T follicular helper cell (primary cell): ENCODE results near the gene TSHZ3.

Experiments
- DNase-seq: peaks from one replicate; pipeline ENCODE4 v3.0.0-alpha.2; 2020; ENCODE audit warnings: low read depth

Gene TSHZ3

GRCh38 chr19:31353833-31354232, 4.6 kb upstream of the TSHZ3 start:
- DNase-seq = no peak

- DNase-seq = no peak
Measured at GRCh38 chr19:31352782-31353651, 3.8 kb upstream of the TSHZ3 start.

- no peak for DNase-seq
Measured at GRCh38 chr19:31352296-31352781, 3.1 kb upstream of the TSHZ3 start.

- no peak for DNase-seq
Measured at GRCh38 chr19:31351855-31352195, 2.6 kb upstream of the TSHZ3 start.

DNA sequence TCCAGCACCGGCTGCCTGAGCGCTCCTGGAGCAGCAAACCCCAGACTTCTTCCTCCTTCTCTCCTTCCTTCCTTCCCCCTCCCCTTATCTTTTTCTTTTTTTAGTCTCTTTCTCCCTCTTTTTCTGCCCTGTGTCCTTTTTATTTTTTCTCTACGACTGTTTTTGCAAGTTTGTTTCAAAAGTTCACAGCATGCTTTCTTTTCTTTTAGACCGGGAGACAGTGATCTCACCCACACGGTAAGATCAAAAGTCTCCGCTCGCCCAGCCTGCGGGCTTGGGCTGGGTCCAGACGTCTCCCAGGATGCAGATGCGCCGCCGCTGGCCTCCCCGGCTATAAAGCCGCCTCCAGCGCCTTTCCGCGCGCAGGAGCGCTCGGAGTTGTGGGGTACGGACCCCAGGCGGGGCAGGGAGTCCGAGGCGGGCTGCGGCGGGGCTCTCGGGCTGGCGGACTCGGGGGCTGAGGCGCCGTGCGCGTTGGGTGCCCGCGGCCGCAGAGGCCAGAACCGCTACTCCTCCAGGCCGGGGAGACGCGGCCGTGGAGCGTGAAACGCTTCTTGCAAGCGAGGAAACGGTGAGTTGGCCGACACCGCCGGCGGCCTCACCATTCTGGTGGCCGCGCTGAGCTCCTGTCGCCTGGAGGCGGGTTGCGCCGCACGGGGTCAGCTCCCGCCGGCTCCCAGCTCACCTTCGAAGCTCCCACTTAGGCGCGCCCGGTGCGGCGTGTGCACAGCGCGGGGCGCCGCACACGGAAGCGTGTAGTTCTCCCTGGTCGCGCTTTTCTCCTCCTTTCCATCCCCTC, 2.0 kb upstream of the TSHZ3 start:
- DNase-seq = no peak

- DNase-seq = no peak
Measured at GRCh38 chr19:31350693-31351055, 1.4 kb upstream of the TSHZ3 start.

- no peak for DNase-seq
Measured at GRCh38 chr19:31350033-31350692, 927 bp upstream of the TSHZ3 start.

GRCh38 chr19:31348481-31349159, 616 bp downstream of the TSHZ3 start:
- DNase-seq = no peak

- DNase-seq = no peak
Measured at GRCh38 chr19:31347828-31348392, 1.3 kb downstream of the TSHZ3 start.

GRCh38 chr19:31347354-31347753, 1.9 kb downstream of the TSHZ3 start:
- no peak for DNase-seq

DNA sequence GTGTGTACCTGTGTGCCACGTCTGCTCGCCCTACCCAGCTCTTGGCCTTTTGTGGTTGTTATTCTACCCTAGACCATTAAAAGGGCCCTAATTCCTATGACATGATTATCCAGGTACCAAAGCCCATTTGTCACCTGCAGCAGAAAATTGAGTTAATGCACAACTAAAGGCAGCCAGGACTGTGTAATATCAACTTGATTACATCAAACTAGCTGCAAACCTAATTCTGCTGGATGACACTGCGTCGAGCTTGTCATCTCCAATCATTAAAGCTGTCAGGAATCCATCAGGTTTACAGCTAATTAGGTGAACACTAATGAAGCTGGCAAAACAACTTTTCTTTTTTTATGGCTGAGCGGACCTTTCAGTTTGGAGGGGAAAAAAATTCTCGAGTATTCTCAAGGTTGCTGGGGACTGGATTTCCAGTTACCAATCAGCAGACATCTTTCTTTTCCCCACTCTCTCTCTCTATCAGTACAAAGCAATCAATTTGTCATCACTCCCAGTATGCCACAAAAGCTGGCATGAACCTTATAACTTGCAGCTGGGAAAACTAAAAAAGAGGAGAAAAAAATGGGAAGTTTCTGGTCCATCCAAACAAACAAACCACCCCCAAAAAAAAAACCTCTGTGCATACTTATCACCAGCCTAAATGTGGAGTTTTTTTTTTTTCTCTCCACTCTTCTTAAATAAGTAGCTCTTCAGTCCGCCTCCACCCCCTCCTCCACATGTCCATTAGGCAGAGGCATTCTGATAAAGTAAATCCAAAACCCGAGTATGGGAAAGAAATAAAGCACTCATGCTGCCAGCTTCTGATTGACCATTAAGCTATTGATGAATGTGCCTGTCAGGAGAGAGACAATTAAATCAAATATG, 2.8 kb downstream of the TSHZ3 start:
- no peak for DNase-seq

GRCh38 chr19:31344403-31344802, 4.8 kb downstream of the TSHZ3 start:
- DNase-seq = no peak

DNA sequence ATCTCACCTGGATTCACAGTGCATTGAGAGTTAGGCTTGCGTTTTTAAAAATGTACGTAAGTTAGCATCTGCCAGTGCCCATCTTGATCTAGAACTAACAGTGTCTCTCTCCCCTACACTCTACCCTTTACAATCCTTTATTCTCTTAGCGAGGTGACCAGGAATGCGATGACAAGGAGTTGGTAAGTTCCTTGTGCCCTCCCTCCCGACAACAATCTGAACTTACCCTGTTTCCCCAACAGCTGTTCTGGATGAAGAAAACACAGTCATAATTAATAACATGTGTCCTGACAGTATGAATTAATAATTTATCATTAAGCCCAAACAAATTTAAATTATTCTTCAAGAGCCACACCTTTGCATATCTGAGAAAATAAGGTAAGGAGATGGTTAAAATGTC, 6.3 kb downstream of the TSHZ3 start:
- no peak for DNase-seq

GRCh38 chr19:31340042-31341025, 8.9 kb downstream of the TSHZ3 start:
- no peak for DNase-seq

DNA sequence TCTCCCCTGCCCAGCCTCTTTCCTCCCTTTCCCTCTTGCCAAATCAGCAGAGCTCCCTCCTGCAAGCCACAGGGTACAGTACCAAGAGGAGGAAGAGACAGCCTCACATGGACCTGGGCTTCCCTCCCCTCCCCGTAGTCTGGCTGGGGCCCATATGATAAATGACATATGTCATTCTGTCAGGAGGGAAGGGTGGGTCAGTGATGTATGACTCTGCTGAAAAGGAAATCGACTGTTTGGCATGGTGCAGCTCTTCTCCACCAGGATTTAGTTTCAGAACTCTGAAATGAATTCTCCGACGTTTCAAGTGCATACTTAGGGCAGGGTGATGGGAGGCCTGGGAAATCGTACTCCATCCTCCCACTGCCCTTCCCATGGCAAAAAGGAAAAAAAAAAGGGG, 9.8 kb downstream of the TSHZ3 start:
- no peak for DNase-seq

GRCh38 chr19:31338069-31338776, 11.0 kb downstream of the TSHZ3 start:
- DNase-seq = no peak

DNA sequence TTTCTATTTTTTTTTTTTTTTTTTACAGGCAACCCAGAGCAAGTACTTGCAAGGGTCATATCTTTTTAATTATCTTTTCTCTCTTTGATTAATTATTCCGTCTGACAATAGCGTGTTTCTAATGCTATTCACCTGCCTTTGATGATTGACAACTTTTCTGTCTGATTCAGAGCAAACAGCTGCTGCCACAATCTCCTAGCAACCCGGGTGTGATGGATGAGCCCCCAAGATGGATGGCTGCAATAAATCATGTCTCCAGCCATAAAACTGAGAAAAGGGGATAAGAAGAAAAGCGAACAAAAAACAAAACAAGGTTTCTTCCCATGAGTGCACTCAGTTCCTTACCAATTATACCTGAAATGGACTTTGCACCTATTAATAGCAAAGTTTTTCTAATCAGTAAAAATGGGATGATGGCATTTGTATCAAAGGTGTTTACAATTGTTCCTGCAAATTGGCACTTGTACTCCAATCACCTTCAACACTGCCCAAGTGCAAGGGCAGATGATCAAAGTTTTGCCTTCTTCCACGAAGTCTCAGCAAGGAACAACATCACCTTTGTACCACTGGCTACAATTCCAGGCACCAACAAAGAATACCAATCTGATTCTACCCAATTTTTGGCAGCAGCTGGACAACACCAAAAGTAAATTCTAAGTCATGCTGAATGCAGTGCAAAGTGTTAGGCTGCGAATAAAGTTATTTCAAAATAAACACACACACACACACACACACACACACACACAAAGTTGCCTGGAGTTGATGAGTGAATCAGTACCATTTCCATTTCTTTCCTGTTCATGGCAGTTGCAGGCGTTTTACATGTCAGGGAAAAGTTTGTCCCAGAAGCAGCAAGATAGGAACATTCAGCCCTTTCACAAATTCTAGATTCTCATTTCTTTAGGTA, 12.0 kb downstream of the TSHZ3 start:
- DNase-seq = no peak

DNA sequence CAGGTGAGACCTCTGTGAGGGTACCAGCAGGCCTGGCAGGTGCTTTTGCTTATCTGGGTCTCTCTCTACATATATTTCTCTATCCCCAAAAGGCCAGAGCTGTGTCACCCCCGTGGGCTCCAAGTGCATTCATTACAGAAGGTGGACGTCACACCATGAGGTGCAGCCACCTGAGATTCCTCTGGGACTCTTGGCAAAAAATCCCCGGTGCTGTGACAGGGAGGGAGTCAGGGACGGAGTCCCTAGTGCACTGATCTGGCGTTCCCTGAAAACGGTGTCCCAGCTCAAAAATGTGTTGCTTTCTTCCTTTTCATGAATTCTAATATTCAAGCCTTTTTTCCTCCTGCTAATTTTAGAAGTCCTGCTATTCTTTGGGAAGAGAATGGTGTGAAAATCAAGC, 13.5 kb downstream of the TSHZ3 start:
- DNase-seq = no peak
